Astrocyte of the cerebellum (primary cell): ENCODE data around the gene CTBP1.

Experiments used
- DNase-seq: peaks from one replicate; pipeline ENCODE4 v3.0.0-alpha.2; 2011; ENCODE audit warnings: low read depth
- H3K4me3 ChIP-seq: 2 replicates; pipeline ENCODE4 v1.5.1; 2011; ENCODE audit warnings: mild to moderate bottlenecking, low read depth, low read length, moderate library complexity
- in situ Hi-C: cut with HindIII; loops from 2 replicates; pipeline ENCODE4 v1.10.0; 2017; ENCODE audit warnings: low sequenced_read_pairs
- TF ChIP-seq, protein P1 (sequence below): IDR thresholded peaks from 2 replicates; pipeline ENCODE4 v1.5.1; 2012; ENCODE audit warnings: low read length, low read depth, moderate library complexity, mild to moderate bottlenecking; ENCODE audit errors: missing control alignments

CTBP1 gene

DNA sequence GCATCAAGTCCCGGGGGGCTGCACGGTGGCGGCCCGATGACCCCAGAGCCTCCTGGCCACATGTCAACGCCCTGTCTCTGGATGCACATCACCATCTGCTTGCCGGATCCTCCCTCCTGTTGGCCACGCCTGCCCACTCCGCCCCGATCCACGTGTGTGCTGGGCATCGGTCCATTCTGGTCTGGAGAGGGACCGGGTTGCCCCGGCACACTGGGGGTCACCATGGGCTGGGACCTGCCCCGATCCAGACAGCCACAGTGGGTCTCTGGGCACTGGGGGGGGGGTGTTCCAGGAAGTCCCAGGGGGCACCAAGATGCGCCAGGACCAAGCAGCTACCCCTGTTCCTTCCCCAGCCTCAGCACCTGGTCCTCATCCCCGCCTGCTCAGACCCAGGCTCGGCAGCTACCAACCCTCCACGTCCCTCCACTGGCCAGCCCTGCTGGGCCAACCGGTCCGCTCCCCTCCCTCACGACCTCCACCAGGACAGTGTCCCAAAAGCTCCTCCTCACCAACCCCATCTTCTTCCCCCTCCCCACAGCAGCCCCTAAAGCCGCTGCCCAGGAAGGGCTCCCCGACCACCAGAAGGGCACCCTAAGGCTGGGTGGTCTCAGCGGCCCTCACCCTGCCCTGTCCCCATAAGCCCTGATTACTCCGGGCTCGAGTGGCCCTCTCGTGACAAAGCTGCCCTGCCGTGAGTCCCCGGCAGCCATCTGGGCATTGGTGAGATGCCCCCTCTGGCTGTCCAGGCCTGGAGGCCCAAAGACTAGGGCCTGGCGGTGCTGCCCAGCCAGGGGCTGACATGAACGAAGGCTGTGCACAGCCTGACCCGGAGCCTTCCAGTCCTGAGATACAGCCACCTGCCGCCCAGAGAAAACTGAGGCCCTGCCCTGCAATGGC, 4.6 kb downstream of the CTBP1 start:
- TF ChIP-seq, protein P1, sequence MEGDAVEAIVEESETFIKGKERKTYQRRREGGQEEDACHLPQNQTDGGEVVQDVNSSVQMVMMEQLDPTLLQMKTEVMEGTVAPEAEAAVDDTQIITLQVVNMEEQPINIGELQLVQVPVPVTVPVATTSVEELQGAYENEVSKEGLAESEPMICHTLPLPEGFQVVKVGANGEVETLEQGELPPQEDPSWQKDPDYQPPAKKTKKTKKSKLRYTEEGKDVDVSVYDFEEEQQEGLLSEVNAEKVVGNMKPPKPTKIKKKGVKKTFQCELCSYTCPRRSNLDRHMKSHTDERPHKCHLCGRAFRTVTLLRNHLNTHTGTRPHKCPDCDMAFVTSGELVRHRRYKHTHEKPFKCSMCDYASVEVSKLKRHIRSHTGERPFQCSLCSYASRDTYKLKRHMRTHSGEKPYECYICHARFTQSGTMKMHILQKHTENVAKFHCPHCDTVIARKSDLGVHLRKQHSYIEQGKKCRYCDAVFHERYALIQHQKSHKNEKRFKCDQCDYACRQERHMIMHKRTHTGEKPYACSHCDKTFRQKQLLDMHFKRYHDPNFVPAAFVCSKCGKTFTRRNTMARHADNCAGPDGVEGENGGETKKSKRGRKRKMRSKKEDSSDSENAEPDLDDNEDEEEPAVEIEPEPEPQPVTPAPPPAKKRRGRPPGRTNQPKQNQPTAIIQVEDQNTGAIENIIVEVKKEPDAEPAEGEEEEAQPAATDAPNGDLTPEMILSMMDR = no peak
- H3K4me3 ChIP-seq = no peak overlapping the region
- DNase-seq = no peak
- in situ Hi-C loops = loop anchor here (5.0 kb wide), 2 partner anchors 42 to 72 kb away; partner anchors contain the start of gene SPON2

GRCh38 chr4:1243451-1244080, 5.4 kb downstream of the CTBP1 start:
- no peak overlapping the region for H3K4me3 ChIP-seq
- in situ Hi-C loops = loop anchor here (5.0 kb wide), 2 partner anchors 41 to 71 kb away; partner anchors contain the start of gene SPON2
- DNase-seq = no peak
- TF ChIP-seq, protein P1 = no peak

DNA sequence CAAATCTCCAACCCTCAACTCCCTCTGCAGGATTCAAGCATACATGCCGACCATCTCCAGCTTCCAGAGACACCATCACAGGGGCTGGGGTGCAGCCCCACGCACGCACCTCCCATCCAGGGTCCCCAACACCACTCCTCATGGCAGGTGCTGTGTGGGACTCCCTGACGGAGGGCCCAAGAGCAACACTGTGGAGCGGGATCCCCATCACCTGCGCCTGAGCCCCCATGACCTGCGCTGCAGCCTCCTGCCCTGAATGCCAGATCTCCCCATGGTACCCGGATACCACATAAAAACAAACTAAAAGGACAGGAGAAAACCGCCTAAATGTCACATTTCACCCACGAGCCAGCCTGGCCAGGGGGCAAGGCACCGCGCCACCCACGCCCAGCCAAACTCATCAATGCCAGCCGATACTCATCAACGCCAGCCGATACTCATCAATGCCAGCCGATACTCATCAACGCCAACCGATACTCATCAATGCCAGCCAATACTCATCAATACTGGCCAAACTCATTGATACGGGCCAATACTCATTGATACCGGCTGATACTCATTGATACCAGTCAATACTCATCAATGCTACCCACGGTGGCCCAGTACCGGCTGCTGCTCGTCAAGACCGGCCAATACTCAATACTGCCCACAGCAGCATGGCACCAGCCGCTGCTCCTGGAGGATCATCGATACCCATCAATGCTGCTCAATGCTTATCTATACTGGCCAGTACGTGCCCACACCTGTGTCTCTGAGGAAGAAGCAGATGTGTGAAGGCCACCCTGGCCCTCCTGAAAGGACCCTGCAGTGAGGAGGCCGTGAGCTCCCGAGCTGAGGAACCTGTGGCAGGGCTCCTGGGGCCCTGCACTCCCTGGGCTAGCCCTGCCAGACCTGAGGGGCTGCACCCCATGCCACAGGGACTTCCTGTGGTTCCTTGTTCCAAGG, 6.2 kb downstream of the CTBP1 start:
- TF ChIP-seq, protein P1 = no peak
- H3K4me3 ChIP-seq = no peak overlapping the region
- in situ Hi-C loops = loop anchor here (5.0 kb wide), 2 partner anchors 40 to 70 kb away; partner anchors contain the start of gene SPON2
- DNase-seq = no peak

DNA sequence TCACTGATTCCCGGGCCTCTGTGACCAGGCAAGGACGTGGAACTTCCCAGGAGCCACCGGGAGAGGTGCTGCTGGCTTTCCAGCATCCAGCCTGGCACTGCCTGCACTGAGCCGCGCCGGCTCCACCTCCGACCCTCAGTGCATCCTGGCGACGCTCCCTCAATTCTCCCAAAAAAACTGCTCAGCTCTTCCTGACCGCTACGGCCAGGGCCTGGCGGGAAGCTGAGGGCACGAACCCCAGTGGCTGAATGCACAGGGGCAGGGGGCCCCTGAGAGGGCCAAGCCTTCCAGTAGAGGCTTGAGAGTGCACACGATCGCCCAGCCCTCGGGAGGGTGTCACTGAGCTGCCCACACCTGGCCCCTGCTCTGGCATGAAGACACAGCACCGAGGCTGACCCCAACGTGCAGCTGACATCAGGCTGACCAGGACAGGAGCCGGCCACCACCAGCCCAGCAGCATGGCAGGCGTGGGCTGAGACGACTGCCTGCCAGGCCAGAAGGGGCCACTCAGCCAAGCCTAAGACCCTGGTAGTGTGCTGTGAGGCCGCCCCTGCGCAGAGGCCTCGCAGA, 6.9 kb downstream of the CTBP1 start:
- TF ChIP-seq, protein P1 = no peak
- in situ Hi-C loops = loop anchor here (5.0 kb wide), 2 partner anchors 40 to 70 kb away; partner anchors contain the start of gene SPON2
- no peak for DNase-seq

GRCh38 chr4:1241466-1241935, 7.4 kb downstream of the CTBP1 start:
- in situ Hi-C loops = loop anchor here (5.0 kb wide), 2 partner anchors 39 to 69 kb away; partner anchors contain the start of gene SPON2
- no peak overlapping the region for H3K4me3 ChIP-seq
- TF ChIP-seq, protein P1 = no peak
- DNase-seq = no peak

More for the DNA sequence above, 6.9 kb downstream of the CTBP1 start:
- no peak overlapping the region for H3K4me3 ChIP-seq
